ENCODE measurements around the gene LHFPL2.
"Not testable (repeated sequence)": the region's sequence is repeated elsewhere in the genome, so short reads cannot be mapped to it uniquely, and the experiment has no call there.

The LHFPL2 gene, protein sequence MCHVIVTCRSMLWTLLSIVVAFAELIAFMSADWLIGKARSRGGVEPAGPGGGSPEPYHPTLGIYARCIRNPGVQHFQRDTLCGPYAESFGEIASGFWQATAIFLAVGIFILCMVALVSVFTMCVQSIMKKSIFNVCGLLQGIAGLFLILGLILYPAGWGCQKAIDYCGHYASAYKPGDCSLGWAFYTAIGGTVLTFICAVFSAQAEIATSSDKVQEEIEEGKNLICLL

GRCh38 chr5:78648359-78649210 lies at the start of gene LHFPL2:
Gene LHFPL2 (minus strand): TSS chr5:78648772. CDS start chr5:78510213, 138,559 bp downstream.
- peak; percentile 62 for DNase-seq
- in situ Hi-C loops (cut with MboI; ENCODE audit: low pct_unique_long_range_greater_than_20kb, low sequenced_read_pairs): no loop called here

GRCh38 chr5:78696637-78697036 lies 48.1 kb upstream of the LHFPL2 start:
- in situ Hi-C loops (cut with MboI; ENCODE audit: low pct_unique_long_range_greater_than_20kb, low sequenced_read_pairs): no loop called here
- no peak for DNase-seq

- in situ Hi-C loops (cut with MboI; ENCODE audit: low pct_unique_long_range_greater_than_20kb, low sequenced_read_pairs); DNase-seq: not testable (repeated sequence)
Measured at GRCh38 chr5:78696052-78696451, 47.5 kb upstream of the LHFPL2 start.

DNA sequence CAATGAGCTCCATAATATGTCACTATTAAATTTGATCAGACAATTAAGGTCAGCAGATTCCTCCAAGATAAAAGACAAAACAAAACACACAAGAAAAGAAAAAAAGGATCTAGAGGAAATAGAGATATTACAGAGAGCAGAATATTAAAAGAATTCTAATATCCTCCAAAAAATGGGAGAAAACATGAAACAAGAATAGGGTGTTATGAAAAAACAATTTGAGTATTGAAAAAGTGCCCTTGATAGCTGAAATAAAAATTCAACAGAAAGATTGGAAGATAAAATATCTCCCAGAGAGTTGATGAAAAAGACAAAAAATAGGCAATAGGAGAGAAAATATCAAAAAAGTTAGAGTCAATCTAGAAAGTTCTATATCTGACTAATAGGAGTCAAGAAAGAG lies 44.8 kb upstream of the LHFPL2 start:
- DNase-seq: no peak
- in situ Hi-C loops (cut with MboI; ENCODE audit: low pct_unique_long_range_greater_than_20kb, low sequenced_read_pairs): no loop called here

DNA sequence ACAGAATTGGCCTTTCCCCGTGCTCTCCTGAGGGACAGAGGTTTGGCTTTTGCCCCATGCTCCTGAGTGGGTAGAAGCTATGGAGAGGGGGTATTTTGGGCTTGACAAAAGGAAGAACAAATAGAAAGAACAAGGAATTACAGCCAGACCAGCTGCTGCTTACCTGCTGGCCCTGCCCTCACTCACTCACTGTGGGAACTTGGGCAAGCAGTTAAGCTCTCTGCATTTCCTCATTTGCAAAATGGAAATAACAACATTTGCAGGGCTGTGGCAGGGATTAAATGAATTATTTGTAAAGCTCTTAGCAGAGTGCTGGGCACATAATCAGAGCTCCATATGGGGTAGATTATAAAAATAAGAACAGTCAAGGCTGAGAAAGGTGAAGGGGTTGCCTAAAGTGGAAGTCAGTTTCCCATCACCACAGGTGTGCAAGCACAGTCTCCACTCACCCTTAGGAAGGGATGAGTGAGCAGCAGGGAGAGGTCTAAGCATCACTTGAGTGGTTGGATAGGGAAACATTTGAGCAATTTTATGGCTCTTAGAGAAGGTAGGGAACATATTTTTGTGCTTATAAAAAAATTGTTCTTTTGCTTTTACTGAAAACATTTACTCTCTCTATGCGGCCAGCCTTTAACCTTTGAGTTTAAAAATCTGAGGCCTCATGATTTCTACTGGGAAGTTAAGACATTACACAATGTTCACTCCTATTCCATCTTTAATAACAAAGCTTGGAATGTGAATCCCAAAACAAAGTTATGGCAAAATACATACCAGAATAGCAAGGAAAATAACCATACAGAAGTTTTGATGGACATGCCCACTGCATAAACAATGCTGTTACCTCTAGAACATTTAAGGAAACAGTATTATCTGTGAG lies 42.8 kb upstream of the LHFPL2 start:
- no peak for DNase-seq
- in situ Hi-C loops (cut with MboI; ENCODE audit: low pct_unique_long_range_greater_than_20kb, low sequenced_read_pairs): no loop called here

- no peak for DNase-seq
- in situ Hi-C loops (cut with MboI; ENCODE audit: low pct_unique_long_range_greater_than_20kb, low sequenced_read_pairs): no loop called here
Measured at GRCh38 chr5:78690253-78690972, 41.8 kb upstream of the LHFPL2 start.

DNA sequence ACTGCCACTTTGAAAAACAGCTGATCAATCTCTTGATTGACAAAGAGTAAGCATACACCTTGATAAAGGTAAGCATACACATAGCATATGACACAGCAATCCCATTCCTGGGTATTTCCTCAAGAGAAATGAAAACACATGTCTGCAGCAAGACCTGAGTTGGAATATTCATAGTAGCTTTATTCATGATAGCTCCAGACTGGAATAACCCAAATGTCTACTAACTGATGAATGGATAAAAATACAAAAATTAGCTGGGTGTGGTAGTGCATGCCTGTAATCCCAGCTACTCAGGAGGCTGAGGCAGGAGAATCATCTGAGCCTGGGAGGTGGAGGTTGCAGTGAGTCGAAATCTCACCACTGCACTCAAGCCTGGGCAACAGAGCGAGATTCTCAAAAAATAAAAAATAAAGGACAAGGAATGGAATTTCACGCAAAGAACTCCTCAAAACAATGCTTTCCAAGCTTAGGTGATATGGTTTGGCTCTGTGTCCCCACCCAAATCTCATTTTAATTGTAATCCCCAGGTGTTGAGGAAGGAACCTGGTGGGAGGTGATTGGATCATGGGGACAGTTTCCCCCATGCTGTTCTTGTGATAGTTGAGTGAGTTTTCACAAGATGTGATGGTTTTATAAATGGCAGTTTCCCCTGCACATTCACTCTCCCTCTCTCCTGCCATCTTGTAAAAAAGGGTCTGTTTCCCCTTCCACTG lies 41.1 kb upstream of the LHFPL2 start:
- no peak for DNase-seq
- in situ Hi-C loops (cut with MboI; ENCODE audit: low pct_unique_long_range_greater_than_20kb, low sequenced_read_pairs): no loop called here

DNA sequence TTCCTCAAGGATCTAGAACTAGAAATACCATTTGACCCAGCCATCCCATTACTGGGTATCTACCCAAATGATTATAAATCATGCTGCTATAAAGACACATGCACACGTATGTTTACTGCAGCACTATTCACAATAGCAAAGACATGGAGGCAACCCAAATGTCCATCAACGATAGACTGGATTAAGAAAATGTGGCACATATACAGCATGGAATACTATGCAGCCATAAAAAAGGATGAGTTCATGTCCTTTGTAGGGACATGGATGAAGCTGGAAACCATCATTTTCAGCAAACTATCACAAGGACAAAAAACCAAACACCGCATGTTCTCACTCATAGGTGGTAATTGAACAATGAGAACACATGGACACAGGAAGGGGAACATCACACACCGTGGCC lies 38.9 kb upstream of the LHFPL2 start:
- in situ Hi-C loops (cut with MboI; ENCODE audit: low pct_unique_long_range_greater_than_20kb, low sequenced_read_pairs); DNase-seq: not testable (repeated sequence)

DNA sequence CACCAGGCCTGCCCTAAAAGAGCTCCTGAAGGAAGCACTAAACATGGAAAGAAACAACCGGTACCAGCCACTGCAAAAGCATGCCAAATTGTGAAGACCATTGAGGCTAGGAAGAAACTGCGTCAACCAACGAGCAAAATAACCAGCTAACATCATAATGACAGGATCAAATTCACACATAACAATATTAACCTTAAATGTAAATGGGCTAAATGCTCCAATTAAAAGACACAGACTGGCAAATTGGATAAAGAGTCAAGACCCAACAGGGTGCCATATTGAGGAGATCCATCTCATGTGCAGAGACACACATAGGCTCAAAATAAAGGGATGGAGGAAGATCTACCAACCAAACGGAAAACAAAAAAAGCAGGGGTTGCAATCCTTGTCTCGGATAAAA lies 35.3 kb upstream of the LHFPL2 start:
- in situ Hi-C loops (cut with MboI; ENCODE audit: low pct_unique_long_range_greater_than_20kb, low sequenced_read_pairs); DNase-seq: not testable (repeated sequence)

GRCh38 chr5:78679905-78680304 lies 31.3 kb upstream of the LHFPL2 start:
- no peak for DNase-seq
- in situ Hi-C loops (cut with MboI; ENCODE audit: low pct_unique_long_range_greater_than_20kb, low sequenced_read_pairs): no loop called here

DNA sequence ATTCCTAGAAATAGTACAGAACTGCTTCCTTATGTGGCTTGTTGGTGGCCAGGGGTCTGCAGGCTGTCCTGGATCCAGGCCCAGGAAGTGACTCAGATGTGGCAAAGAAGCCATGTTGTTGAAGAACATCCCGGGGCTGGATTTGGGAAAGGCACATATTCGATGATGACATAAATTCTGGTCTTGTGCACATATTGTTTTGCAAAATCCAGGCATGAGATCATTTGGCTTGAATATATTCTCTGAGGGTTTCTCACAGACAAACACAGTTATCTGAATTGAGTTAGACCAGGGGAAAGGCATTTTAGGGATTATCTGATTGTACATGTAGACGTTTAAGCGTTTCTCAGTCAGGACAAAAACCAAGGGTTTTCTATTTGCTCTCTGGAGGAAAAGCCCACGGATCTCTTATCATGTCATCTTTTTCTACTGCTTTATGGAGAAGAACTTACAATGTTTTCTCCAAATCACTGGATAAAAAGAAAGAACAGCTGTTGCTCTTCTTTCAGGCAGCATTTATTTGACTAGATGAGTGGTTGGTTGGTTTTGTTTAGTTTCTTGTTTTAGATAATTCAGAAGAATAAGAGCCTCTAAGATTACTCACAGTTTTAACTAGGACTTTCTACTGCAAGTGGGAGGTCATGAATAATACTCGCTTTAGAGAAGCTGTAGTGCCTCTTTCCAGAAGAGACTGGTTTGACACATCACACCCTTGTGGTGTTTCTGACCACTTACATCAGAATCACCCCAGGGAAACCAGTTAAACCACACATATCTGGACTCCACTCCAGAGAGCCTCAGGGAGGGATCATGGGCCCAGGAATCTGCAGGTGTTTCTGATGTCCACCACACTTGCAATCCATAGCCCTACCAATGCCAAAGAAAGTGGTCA lies 29.5 kb upstream of the LHFPL2 start:
- DNase-seq: no peak
- in situ Hi-C loops (cut with MboI; ENCODE audit: low pct_unique_long_range_greater_than_20kb, low sequenced_read_pairs): no loop called here

GRCh38 chr5:78675956-78676730 lies 27.6 kb upstream of the LHFPL2 start:
- in situ Hi-C loops (cut with MboI; ENCODE audit: low pct_unique_long_range_greater_than_20kb, low sequenced_read_pairs): no loop called here

DNA sequence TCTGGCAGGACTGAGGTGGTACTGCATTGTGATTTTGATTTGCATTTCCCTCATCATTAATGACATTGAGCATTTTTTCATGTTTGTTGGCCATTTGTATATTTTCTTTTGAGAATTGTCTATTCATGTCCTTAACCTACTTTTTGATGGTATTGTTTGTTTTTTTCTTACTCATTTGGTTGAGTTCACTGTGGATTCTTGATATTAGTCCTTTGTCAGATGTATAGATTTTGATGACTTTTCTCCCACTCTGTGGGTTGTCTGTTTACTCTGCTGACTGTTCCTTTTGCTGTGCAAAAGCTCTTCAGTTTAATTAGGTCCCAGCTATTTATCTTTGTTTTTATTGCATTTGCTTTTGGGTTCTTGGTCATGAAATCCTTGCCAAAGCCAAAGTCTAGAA lies 25.3 kb upstream of the LHFPL2 start:
- DNase-seq; in situ Hi-C loops (cut with MboI; ENCODE audit: low pct_unique_long_range_greater_than_20kb, low sequenced_read_pairs): not testable (repeated sequence)

More at GRCh38 chr5:78675956-78676730, 27.6 kb upstream of the LHFPL2 start:
- no peak for DNase-seq

- in situ Hi-C loops (cut with MboI; ENCODE audit: low pct_unique_long_range_greater_than_20kb, low sequenced_read_pairs): no loop called here
- DNase-seq: no peak
Measured at GRCh38 chr5:78672154-78672553, 23.6 kb upstream of the LHFPL2 start.

DNA sequence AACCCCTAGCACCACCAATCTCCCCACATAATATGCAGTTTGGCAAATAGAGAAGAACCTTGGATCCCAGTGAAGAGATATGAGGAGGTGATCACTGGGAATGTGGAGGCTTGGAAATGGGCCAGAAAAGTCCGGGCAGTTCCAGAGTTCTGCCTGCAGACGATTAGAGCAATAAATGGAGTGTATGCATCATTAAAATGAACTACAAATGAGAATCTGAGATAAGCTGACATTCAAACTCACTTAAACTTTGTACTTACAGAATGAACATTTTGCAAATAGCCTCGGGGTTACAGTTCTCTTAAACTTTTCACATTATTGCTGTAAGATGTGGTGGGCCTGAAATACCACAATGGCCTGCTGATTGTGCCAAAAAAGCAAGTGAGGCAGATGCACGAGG lies 23.0 kb upstream of the LHFPL2 start:
- in situ Hi-C loops (cut with MboI; ENCODE audit: low pct_unique_long_range_greater_than_20kb, low sequenced_read_pairs): no loop called here

GRCh38 chr5:78670701-78671269 lies 22.2 kb upstream of the LHFPL2 start:
- DNase-seq: no peak
- in situ Hi-C loops (cut with MboI; ENCODE audit: low pct_unique_long_range_greater_than_20kb, low sequenced_read_pairs): no loop called here

More for the DNA sequence above, 23.0 kb upstream of the LHFPL2 start:
- no peak for DNase-seq

Measured in KBM-7 (cell line).